Liver (tissue), 9 donors: ENCODE data around the gene NHLRC2. TPM values are rescaled to one million over a fixed set of nuclear protein-coding genes. Genes with fewer than 3 reads are reported as not detected.

ENCODE experiments used
- DNase-seq: peaks from one replicate; pipeline ENCODE4 v3.0.0-alpha.2; 2017; ENCODE audit warnings: low spot score
- H3K27ac ChIP-seq, 2 donors: one replicate each; pipeline ENCODE4 v1.7.0; 2013; ENCODE audit warnings: inconsistent platforms in 2 of 2, low read length in 2 of 2, control low read depth in 1 of 2, low read depth in 1 of 2, mild to moderate bottlenecking in 1 of 2
- H3K27me3 ChIP-seq, 4 donors: one replicate each; pipeline versions ENCODE4 v1.6.1 to v1.7.0; 2013; ENCODE audit warnings: low read length in 3 of 4, inconsistent platforms in 1 of 4, mild to moderate bottlenecking in 1 of 4, moderate library complexity in 1 of 4; ENCODE audit not compliant: control insufficient read depth in 4 of 4, insufficient read depth in 4 of 4
- H3K36me3 ChIP-seq, 4 donors: one replicate each; pipeline versions ENCODE4 v1.6.1 to v1.7.0; 2013; ENCODE audit warnings: low read length in 3 of 4, mild to moderate bottlenecking in 3 of 4, low read depth in 1 of 4, moderate library complexity in 1 of 4; ENCODE audit not compliant: control insufficient read depth in 4 of 4, insufficient read depth in 3 of 4
- H3K4me1 ChIP-seq, 4 donors: one replicate each; pipeline versions ENCODE4 v1.6.1 to v1.7.0; 2013; ENCODE audit warnings: low read length in 3 of 4, mild to moderate bottlenecking in 3 of 4, moderate library complexity in 1 of 4; ENCODE audit not compliant: control insufficient read depth in 4 of 4, insufficient read depth in 4 of 4
- H3K4me3 ChIP-seq, 3 donors: one replicate each; pipeline versions ENCODE4 v1.6.1 to v1.7.0; 2013; ENCODE audit warnings: low read length in 3 of 3, control low read depth in 1 of 3, low read depth in 1 of 3, mild to moderate bottlenecking in 1 of 3
- H3K9ac ChIP-seq, 2 donors: one replicate each; pipeline ENCODE4 v1.7.0; 2013; ENCODE audit warnings: low read length in 2 of 2, mild to moderate bottlenecking in 2 of 2, moderate library complexity in 2 of 2, control low read depth in 1 of 2, low read depth in 1 of 2
- H3K9me3 ChIP-seq, 4 donors: one replicate each; pipeline versions ENCODE4 v1.6.1 to v1.7.0; 2013; ENCODE audit warnings: low read length in 3 of 4; ENCODE audit not compliant: control insufficient read depth in 4 of 4
- ATF3 ChIP-seq: IDR thresholded peaks from 2 replicates; pipeline ENCODE4 v1.6.1; 2016; ENCODE audit warnings: antibody characterized with exemption
- EGR1 ChIP-seq, 2 donors: IDR thresholded peaks; 2 replicates each; pipeline ENCODE4 v1.6.1; 2016 to 2018; ENCODE audit warnings: antibody characterized with exemption in 2 of 2, low read depth in 2 of 2
- HNF4A ChIP-seq, 2 donors: conservative IDR thresholded peaks; 2 replicates each; pipeline ENCODE4 v1.6.1; 2016; ENCODE audit warnings: antibody characterized with exemption in 2 of 2, mild to moderate bottlenecking in 2 of 2
- MAX ChIP-seq: IDR thresholded peaks from 2 replicates; pipeline ENCODE4 v1.6.1; 2016; ENCODE audit warnings: antibody characterized with exemption
- NR2F2 ChIP-seq: IDR thresholded peaks from 2 replicates; pipeline ENCODE4 v1.6.1; 2016; ENCODE audit warnings: antibody characterized with exemption
- RAD21 ChIP-seq, 2 donors: IDR thresholded peaks; 2 replicates each; pipeline ENCODE4 v1.6.1; 2016; ENCODE audit warnings: antibody characterized with exemption in 2 of 2, mild to moderate bottlenecking in 2 of 2
- REST ChIP-seq: IDR thresholded peaks from 2 replicates; pipeline ENCODE4 v1.6.1; 2016; ENCODE audit warnings: antibody characterized with exemption, mild to moderate bottlenecking
- RXRA ChIP-seq, 2 donors: IDR thresholded peaks; 2 replicates each; pipeline ENCODE4 v1.6.1; 2017 to 2018; ENCODE audit warnings: antibody characterized with exemption in 2 of 2, mild to moderate bottlenecking in 1 of 2
- SP1 ChIP-seq: IDR thresholded peaks from 2 replicates; pipeline ENCODE4 v1.6.1; 2018; ENCODE audit warnings: antibody characterized with exemption, mild to moderate bottlenecking
- TAF1 ChIP-seq: conservative IDR thresholded peaks from 2 replicates; pipeline ENCODE4 v1.6.1; 2016; ENCODE audit warnings: antibody characterized with exemption, mild to moderate bottlenecking
- WGBS: extraction: QIAGEN DNeasy Blood & Tissue Kit; methylation state at CpG from one replicate; pipeline ENCODE4 v1.1.7; 2013; 5-methylcytosine and 5-hydroxymethylcytosine counted together
- polyA plus RNA-seq, 2 donors: library from polyadenylated mRNA; stranded (reverse) in 1 of 2; unstranded in 1 of 2; fragments of 200-250 nt in 1 of 2; fragments of >200 nt in 1 of 2; fragmentation: Nextera tagmentation in 1 of 2; extraction: Ambion mirVana in 1 of 2; gene quantifications; one replicate each; pipeline versions ENCODE4 v1.2.1 to v1.2.3, GENCODE V29; 2013 to 2015
- total RNA-seq, 2 donors: library from RNA; depleted of rRNA; stranded (reverse); fragments of >200 nt; gene quantifications; one replicate each; pipeline ENCODE4 v1.2.3, GENCODE V29; 2014
- donor health status: healthy.
- donor health status: healthy.
- donor health status: healthy.
- donor health status: healthy.
- donor health status: healthy.

Gene NHLRC2
- total and polyA plus RNA-seq, 4 donors: 2.3 to 14.2 (median 7.4) TPM

GRCh38 chr10:113924186-113924585 is 69.7 kb downstream of the NHLRC2 start:
- no peaks in the 10 kb centered on the region for H3K36me3 ChIP-seq
- 90% methylated on average over 1 of the region's 1 CpG for WGBS

GRCh38 chr10:113924664-113925063 is 70.2 kb downstream of the NHLRC2 start:
- Histone ChIP-seq H3K36me3 (no peaks in the 10 kb centered on the region), H3K4me3 (no peak overlapping the region), H3K27ac (no peak overlapping the region), H3K9ac (no peak overlapping the region), H3K4me1 (no peaks in the 10 kb centered on the region), H3K27me3 (no peaks in the 10 kb centered on the region), H3K9me3 (peaks cover 0 to 5% (median 2%) of the 10 kb centered on the region in 4 donors)
- 72% methylated on average over 4 of the region's 4 CpGs for WGBS
- no peak for DNase-seq
- TF ChIP-seq TAF1: no peak

More at GRCh38 chr10:113924186-113924585, 69.7 kb downstream of the NHLRC2 start:
- Histone ChIP-seq H3K27me3 (no peaks in the 10 kb centered on the region), H3K4me1 (no peaks in the 10 kb centered on the region), H3K9ac (no peak overlapping the region), H3K9me3 (peaks cover 0 to 5% (median 2%) of the 10 kb centered on the region in 4 donors), H3K4me3 (no peak overlapping the region), H3K27ac (no peak overlapping the region)
- DNase-seq: no peak
- TF ChIP-seq SP1 (no peak), HNF4A (conservative IDR thresholded peaks at IDR 0.05) (no peak), NR2F2 (no peak), RXRA (IDR thresholded peaks at IDR 0.05) (no peak)

- 82% methylated on average over 5 of the region's 5 CpGs for WGBS
- TF ChIP-seq SP1 (no peak), RAD21 (IDR thresholded peaks at IDR 0.05) (peak in 1 of 2 donors; percentile 25)
- DNase-seq: no peak
Measured at GRCh38 chr10:113927440-113927839, 73.0 kb downstream of the NHLRC2 start.

GRCh38 chr10:113928830-113929229 is 74.4 kb downstream of the NHLRC2 start:
- TF ChIP-seq MAX (no peak), REST (no peak), EGR1 (IDR thresholded peaks at IDR 0.05; ENCODE audit: low read depth in 2 of 2) (no peak), ATF3 (no peak)
- no peaks in the 10 kb centered on the region for H3K4me1 ChIP-seq
- H3K27ac ChIP-seq: no peak overlapping the region
- H3K4me3 ChIP-seq: no peak overlapping the region
- H3K9me3 ChIP-seq: peaks cover 0 to 5% (median 2%) of the 10 kb centered on the region in 4 donors
- no peaks in the 10 kb centered on the region for H3K27me3 ChIP-seq
- H3K36me3 ChIP-seq: no peaks in the 10 kb centered on the region
- DNase-seq: no peak
- H3K9ac ChIP-seq: no peak overlapping the region

More at GRCh38 chr10:113927440-113927839, 73.0 kb downstream of the NHLRC2 start:
- H3K36me3 ChIP-seq: no peaks in the 10 kb centered on the region
- no peak overlapping the region for H3K9ac ChIP-seq
- no peak overlapping the region for H3K4me3 ChIP-seq
- no peak overlapping the region for H3K27ac ChIP-seq
- H3K27me3 ChIP-seq: no peaks in the 10 kb centered on the region
- H3K4me1 ChIP-seq: no peaks in the 10 kb centered on the region
- peaks cover 0 to 5% (median 2%) of the 10 kb centered on the region in 4 donors for H3K9me3 ChIP-seq
